Adrenal gland (tissue), 5 donors: ENCODE data around the gene PTPN6.

ENCODE experiments used
- POLR2A ChIP-seq, 2 donors: fragments of 450-650 bp; IDR thresholded peaks; one replicate each; pipeline ENCODE4 v1.6.1; 2017; ENCODE audit warnings: antibody characterized with exemption in 2 of 2, mild to moderate bottlenecking in 2 of 2, moderate library complexity in 1 of 2
- TF ChIP-seq, protein P1 (sequence below), 6 experiments: fragments of 450-650 bp in 4 of 6; fragments of 200-600 bp in 2 of 6; sonication (generic) in 1 of 6; IDR thresholded peaks; 1 replicate in 5 of 6; 2 replicates in 1 of 6; pipeline versions ENCODE4 v1.5.1 to v1.8.0; 2016 to 2021; ENCODE audit warnings: antibody characterized with exemption in 6 of 6, mild to moderate bottlenecking in 2 of 6, moderate library complexity in 1 of 6
- donor health status: DM: no; HTN: no; CAD: no.

DNA sequence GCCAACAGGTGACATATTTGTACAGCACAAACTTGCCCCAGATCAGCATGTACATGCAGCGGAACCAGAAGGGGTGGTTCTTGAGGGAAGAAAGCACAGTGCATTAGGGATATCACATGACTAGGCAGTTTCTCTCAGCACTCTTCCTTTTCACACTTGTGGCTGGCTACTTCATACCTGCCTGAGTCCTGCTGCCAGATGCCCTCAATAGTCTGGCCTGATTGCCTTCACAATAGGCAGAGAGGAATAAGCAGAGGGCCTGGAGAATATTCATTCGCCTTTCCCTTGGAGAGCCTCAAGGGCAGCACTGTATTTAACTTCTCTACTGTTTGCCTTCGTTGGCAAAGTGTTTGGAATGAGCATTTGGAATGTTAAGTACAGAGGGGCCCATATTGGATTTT lies 27.5 kb downstream of the PTPN6 start:
- TF ChIP-seq, protein P1, sequence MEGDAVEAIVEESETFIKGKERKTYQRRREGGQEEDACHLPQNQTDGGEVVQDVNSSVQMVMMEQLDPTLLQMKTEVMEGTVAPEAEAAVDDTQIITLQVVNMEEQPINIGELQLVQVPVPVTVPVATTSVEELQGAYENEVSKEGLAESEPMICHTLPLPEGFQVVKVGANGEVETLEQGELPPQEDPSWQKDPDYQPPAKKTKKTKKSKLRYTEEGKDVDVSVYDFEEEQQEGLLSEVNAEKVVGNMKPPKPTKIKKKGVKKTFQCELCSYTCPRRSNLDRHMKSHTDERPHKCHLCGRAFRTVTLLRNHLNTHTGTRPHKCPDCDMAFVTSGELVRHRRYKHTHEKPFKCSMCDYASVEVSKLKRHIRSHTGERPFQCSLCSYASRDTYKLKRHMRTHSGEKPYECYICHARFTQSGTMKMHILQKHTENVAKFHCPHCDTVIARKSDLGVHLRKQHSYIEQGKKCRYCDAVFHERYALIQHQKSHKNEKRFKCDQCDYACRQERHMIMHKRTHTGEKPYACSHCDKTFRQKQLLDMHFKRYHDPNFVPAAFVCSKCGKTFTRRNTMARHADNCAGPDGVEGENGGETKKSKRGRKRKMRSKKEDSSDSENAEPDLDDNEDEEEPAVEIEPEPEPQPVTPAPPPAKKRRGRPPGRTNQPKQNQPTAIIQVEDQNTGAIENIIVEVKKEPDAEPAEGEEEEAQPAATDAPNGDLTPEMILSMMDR (IDR thresholded peaks at IDR 0.05): no peak
- TF ChIP-seq POLR2A (IDR thresholded peaks at IDR 0.05): no peak
